Esophagus muscularis mucosa (tissue), 4 donors: ENCODE results near the gene EFEMP2. TPM values are rescaled to one million over a fixed set of nuclear protein-coding genes. Genes with fewer than 3 reads are reported as not detected.

ENCODE experiments used
- DNase-seq: peaks from one replicate; pipeline ENCODE4 v3.0.0-alpha.2; 2017; ENCODE audit errors: extremely low spot score
- H3K27ac ChIP-seq, 4 donors: fragments of 200-600 bp; sonication (generic); replicated peaks in 1 of 4; 1 replicate in 3 of 4; 2 replicates in 1 of 4; pipeline ENCODE4 v1.5.1; 2016 to 2019; ENCODE audit warnings: mild to moderate bottlenecking in 1 of 4
- H3K27me3 ChIP-seq, 4 donors: fragments of 200-600 bp; sonication (generic); one replicate each; pipeline versions ENCODE4 v1.5.1 to v1.6.0; 2016 to 2019
- H3K36me3 ChIP-seq, 4 donors: fragments of 200-600 bp; sonication (generic); one replicate each; pipeline ENCODE4 v1.5.1; 2016 to 2019
- H3K4me1 ChIP-seq, 4 donors: fragments of 200-600 bp; sonication (generic); one replicate each; pipeline ENCODE4 v1.5.1; 2016 to 2019
- H3K4me3 ChIP-seq, 4 donors: fragments of 200-600 bp; sonication (generic); 1 replicate in 2 of 4; 2 replicates in 2 of 4; pipeline ENCODE4 v1.5.1; 2016 to 2019; ENCODE audit warnings: mild to moderate bottlenecking in 4 of 4, moderate library complexity in 1 of 4
- H3K9me3 ChIP-seq, 4 donors: fragments of 200-600 bp; sonication (generic); 1 replicate in 3 of 4; 2 replicates in 1 of 4; pipeline ENCODE4 v1.5.1; 2016 to 2019
- CTCF ChIP-seq, 3 experiments: fragments of 200-600 bp in 2 of 3; fragments of 450-650 bp in 1 of 3; sonication (generic) in 2 of 3; IDR thresholded peaks; one replicate each; pipeline ENCODE4 v1.5.1; 2017 to 2019; ENCODE audit warnings: antibody characterized with exemption in 3 of 3, mild to moderate bottlenecking in 2 of 3, moderate library complexity in 1 of 3
- EP300 ChIP-seq: sonication (generic); formaldehyde crosslinking; IDR thresholded peaks from one replicate; pipeline ENCODE4 v1.6.1; 2017; ENCODE audit warnings: antibody characterized with exemption
- POLR2A ChIP-seq: fragments of 450-650 bp; IDR thresholded peaks from one replicate; pipeline ENCODE4 v1.6.1; 2017; ENCODE audit warnings: antibody characterized with exemption, moderate library complexity, mild to moderate bottlenecking, low read depth
- POLR2AphosphoS5 ChIP-seq, 2 donors: sonication (generic); formaldehyde crosslinking; IDR thresholded peaks; one replicate each; pipeline ENCODE4 v1.6.1; 2017; ENCODE audit warnings: antibody characterized with exemption in 2 of 2
- WGBS: methylation state at CpG from one replicate; pipeline ENCODE4 v1.1.5; 2018; 5-methylcytosine and 5-hydroxymethylcytosine counted together
- intact Hi-C: fragments of 100-400 bp; cut with DNase I; formaldehyde crosslinking; loops from one replicate; pipeline ENCODE4 v1.15.1; 2023
- total RNA-seq, 4 donors: library from RNA; depleted of rRNA; stranded (reverse); fragments of >200 nt; gene quantifications; one replicate each; pipeline versions ENCODE4 v1.1.0 to v1.2.1, GENCODE V29; 2016

The EFEMP2 gene
- total RNA-seq, 4 donors from 2014 or later: 71.8 to 111 (median 82.2) TPM

- TF ChIP-seq CTCF (IDR thresholded peaks at IDR 0.05): no peak
- no peak for TF ChIP-seq EP300
- TF ChIP-seq POLR2A: no peak
- TF ChIP-seq POLR2AphosphoS5 (IDR thresholded peaks at IDR 0.05): no peak
- Histone ChIP-seq H3K27ac (peak overlapping the region; percentile 91 to 99 (median 96)), H3K9me3 (no peaks in the 10 kb centered on the region), H3K4me1 (peaks cover 46 to 57% (median 54%) of the 10 kb centered on the region in 4 donors), H3K36me3 (peaks cover 7 to 39% (median 28%) of the 10 kb centered on the region in 4 donors), H3K27me3 (no peaks in the 10 kb centered on the region), H3K4me3 (peak overlapping the region; percentile 68 to 99 (median 88))
- intact Hi-C loops: loop anchor here (5.0 to 10.0 kb wide), 2 partner anchors 38 to 65 kb away; no protein-coding TSS in a partner anchor
- 2% methylated on average over 11 of the region's 60 CpGs for WGBS
- DNase-seq: no peak
These were observed 47.2 kb upstream of the EFEMP2 start for GRCh38 chr11:65919573-65920371.

- Histone ChIP-seq H3K9me3 (no peaks in the 10 kb centered on the region), H3K4me3 (peak within 1 kb of the TSS; percentile 68 to 99 (median 88)), H3K36me3 (peaks cover 7 to 36% (median 28%) of the 10 kb centered on the region in 4 donors), H3K27me3 (no peaks in the 10 kb centered on the region), H3K27ac (peak within 1 kb of the TSS; percentile 91 to 99 (median 96)), H3K4me1 (peaks cover 49 to 64% (median 58%) of the 10 kb centered on the region in 4 donors)
- intact Hi-C loops: no loop called here
- TF ChIP-seq CTCF (IDR thresholded peaks at IDR 0.05) (peak in 1 of 3 experiments; percentile 36), POLR2A (peak; percentile 60), EP300 (no peak), POLR2AphosphoS5 (IDR thresholded peaks at IDR 0.05) (peak; percentile 82 to 89)
- DNase-seq: peak; percentile 99
- WGBS: no CpG with 5 or more reads among the region's 59 CpGs
These were observed 46.6 kb upstream of the EFEMP2 start, which contains the start of gene DRAP1 for GRCh38 chr11:65919141-65919572. DRAP1 (plus strand) TSS chr11:65919426; CDS start chr11:65919502, 76 bp downstream.

GRCh38 chr11:65918211-65919140 lies 45.9 kb upstream of the EFEMP2 start, which contains the start of gene C11orf68:
C11orf68 (minus strand) TSS chr11:65919062; CDS start chr11:65919031, 31 bp downstream.
- Histone ChIP-seq H3K4me1 (peaks cover 49 to 67% (median 58%) of the 10 kb centered on the region in 4 donors), H3K9me3 (no peaks in the 10 kb centered on the region), H3K27ac (peak within 1 kb of the TSS; percentile 91 to 99 (median 96)), H3K27me3 (no peaks in the 10 kb centered on the region), H3K4me3 (peak within 1 kb of the TSS; percentile 68 to 99 (median 88)), H3K36me3 (peaks cover 7 to 36% (median 27%) of the 10 kb centered on the region in 4 donors)
- WGBS: 16% methylated on average over 20 of the region's 77 CpGs
- intact Hi-C loops: loop anchor here (1.0 kb wide), 1 partner anchor 30 kb away; the partner anchor contains the start of gene FIBP
- DNase-seq: no peak
- peak; percentile 50 to 74 for TF ChIP-seq POLR2AphosphoS5 (IDR thresholded peaks at IDR 0.05)
- TF ChIP-seq EP300: no peak
- TF ChIP-seq CTCF (IDR thresholded peaks at IDR 0.05): no peak
- TF ChIP-seq POLR2A: no peak

GRCh38 chr11:65917434-65918210 lies 45.0 kb upstream of the EFEMP2 start:
- intact Hi-C loops: loop anchor here (1.0 kb wide), 1 partner anchor 29 kb away; the partner anchor contains the start of gene FIBP
- no peak for DNase-seq
- peak overlapping the region; percentile 91 to 99 (median 94) for H3K27ac ChIP-seq
- H3K27me3 ChIP-seq: no peaks in the 10 kb centered on the region
- TF ChIP-seq POLR2A (no peak), CTCF (IDR thresholded peaks at IDR 0.05) (no peak), POLR2AphosphoS5 (IDR thresholded peaks at IDR 0.05) (no peak), EP300 (no peak)
- H3K9me3 ChIP-seq: no peaks in the 10 kb centered on the region
- 78% methylated on average over 14 of the region's 35 CpGs for WGBS
- H3K36me3 ChIP-seq: peaks cover 1 to 28% (median 19%) of the 10 kb centered on the region in 4 donors
- peak overlapping the region; percentile 68 to 99 (median 88) for H3K4me3 ChIP-seq
- peaks cover 49 to 67% (median 62%) of the 10 kb centered on the region in 4 donors for H3K4me1 ChIP-seq
